MCF 10A (cell line): ENCODE results near the gene CES3. TPM values are rescaled to one million over a fixed set of nuclear protein-coding genes. Genes with fewer than 3 reads are reported as not detected.

ENCODE experiments used
- BruUV-seq: library from RNA; stranded (reverse); fragments of 400-500 nt; replicated peaks from 2 replicates; lab custom pipeline; 2021; lab: Mats Ljungman, UMichigan
- CTCF ChIA-PET: fragments of 300-600 bp; sonication (Branson Sonifier 250); formaldehyde crosslinking; extraction: SDS; loops from one replicate; lab custom pipeline; 2021; ENCODE audit warnings: antibody characterized with exemption, inconsistent platforms; lab: Yijun Ruan, JAX
- POLR2A ChIA-PET: fragments of 300-600, 350-650 bp; sonication (Branson Sonifier 250); formaldehyde crosslinking; extraction: SDS; loops from one replicate; lab custom pipeline; 2020; ENCODE audit warnings: antibody characterized with exemption, inconsistent platforms; lab: Yijun Ruan, JAX
- DNase-seq: peaks from one replicate; pipeline ENCODE4 v3.0.0-alpha.2; 2018; ENCODE audit not compliant: unreplicated experiment
- H3K27ac Mint-ChIP-seq: one replicate; pipeline ENCODE4 v1.8.0; 2022; ENCODE audit warnings: mild to moderate bottlenecking, low read depth, mixed read lengths; ENCODE audit not compliant: unreplicated experiment
- H3K27me3 Mint-ChIP-seq: one replicate; pipeline ENCODE4 v1.8.0; 2022; ENCODE audit warnings: mixed read lengths; ENCODE audit not compliant: insufficient read depth, unreplicated experiment
- H3K36me3 Mint-ChIP-seq: one replicate; pipeline ENCODE4 v1.8.0; 2022; ENCODE audit warnings: mild to moderate bottlenecking, moderate library complexity, mixed read lengths; ENCODE audit not compliant: insufficient read depth, unreplicated experiment
- H3K4me1 Mint-ChIP-seq: one replicate; pipeline ENCODE4 v1.8.0; 2022; ENCODE audit warnings: mixed read lengths; ENCODE audit not compliant: insufficient read depth, unreplicated experiment
- H3K4me3 Mint-ChIP-seq: one replicate; pipeline ENCODE4 v1.8.0; 2022; ENCODE audit warnings: mild to moderate bottlenecking, moderate library complexity, mixed read lengths; ENCODE audit not compliant: unreplicated experiment
- H3K9me3 Mint-ChIP-seq: one replicate; pipeline ENCODE4 v1.8.0; 2022; ENCODE audit warnings: mixed read lengths; ENCODE audit not compliant: unreplicated experiment
- intact Hi-C: fragments of 100-400 bp; cut with micrococcal nuclease; formaldehyde crosslinking; loops from 2 replicates; pipeline ENCODE4 v1.14.1; 2022
- total RNA-seq: library from RNA; stranded (reverse); gene quantifications from 2 replicates; pipeline ENCODE4 v1.2.3, GENCODE V29; 2022
- TF ChIP-seq, protein P1 (sequence below): fragments of 200-600 bp; IDR thresholded peaks from one replicate; pipeline ENCODE4 v1.8.0; 2022; ENCODE audit warnings: antibody characterized with exemption, mild to moderate bottlenecking; ENCODE audit not compliant: unreplicated experiment

CES3 gene
- total RNA-seq, 1 experiment from 2014 or later: 0.65 TPM

DNA sequence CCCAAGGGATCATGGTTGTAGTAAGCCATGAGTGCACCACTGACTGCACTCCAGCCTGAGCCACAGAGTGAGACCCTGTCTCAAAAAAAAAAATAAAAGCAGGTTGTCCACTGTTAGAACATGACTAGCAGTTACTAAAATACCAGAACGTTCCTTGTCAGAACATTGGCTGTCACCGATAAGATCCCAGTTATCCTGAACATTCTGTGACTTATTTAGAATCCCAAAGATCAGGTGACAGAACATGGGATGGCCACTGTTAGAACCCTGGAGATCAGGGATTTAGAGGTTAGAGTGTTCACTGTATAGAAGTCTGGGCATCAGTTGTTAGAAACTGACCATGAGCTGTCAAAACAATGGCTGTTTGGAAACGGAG is 35.9 kb downstream of the CES3 start:
- Mint-ChIP-seq H3K4me3 (no peak overlapping the region), H3K27me3 (no peaks in the 10 kb centered on the region), H3K9me3 (no peaks in the 10 kb centered on the region), H3K4me1 (peaks cover 11% of the 10 kb centered on the region), H3K27ac (peak overlapping the region; percentile 2), H3K36me3 (peaks cover 5% of the 10 kb centered on the region)
- intact Hi-C loops: no loop called here
- ChIA-PET CTCF (interaction anchor here (0.5 to 0.6 kb wide), 3 partner anchors 31 to 661 kb away, joined by 3 to 4 read pairs (median 4); no protein-coding TSS in a partner anchor), POLR2A (interaction anchor here (0.8 to 1.8 kb wide), 4 partner anchors 9 to 201 kb away, joined by 3 to 6 read pairs (median 3); partner anchors contain the start of gene CES4A)
- BruUV-seq: no TSS peak
- DNase-seq: no peak
- TF ChIP-seq, protein P1, sequence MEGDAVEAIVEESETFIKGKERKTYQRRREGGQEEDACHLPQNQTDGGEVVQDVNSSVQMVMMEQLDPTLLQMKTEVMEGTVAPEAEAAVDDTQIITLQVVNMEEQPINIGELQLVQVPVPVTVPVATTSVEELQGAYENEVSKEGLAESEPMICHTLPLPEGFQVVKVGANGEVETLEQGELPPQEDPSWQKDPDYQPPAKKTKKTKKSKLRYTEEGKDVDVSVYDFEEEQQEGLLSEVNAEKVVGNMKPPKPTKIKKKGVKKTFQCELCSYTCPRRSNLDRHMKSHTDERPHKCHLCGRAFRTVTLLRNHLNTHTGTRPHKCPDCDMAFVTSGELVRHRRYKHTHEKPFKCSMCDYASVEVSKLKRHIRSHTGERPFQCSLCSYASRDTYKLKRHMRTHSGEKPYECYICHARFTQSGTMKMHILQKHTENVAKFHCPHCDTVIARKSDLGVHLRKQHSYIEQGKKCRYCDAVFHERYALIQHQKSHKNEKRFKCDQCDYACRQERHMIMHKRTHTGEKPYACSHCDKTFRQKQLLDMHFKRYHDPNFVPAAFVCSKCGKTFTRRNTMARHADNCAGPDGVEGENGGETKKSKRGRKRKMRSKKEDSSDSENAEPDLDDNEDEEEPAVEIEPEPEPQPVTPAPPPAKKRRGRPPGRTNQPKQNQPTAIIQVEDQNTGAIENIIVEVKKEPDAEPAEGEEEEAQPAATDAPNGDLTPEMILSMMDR: no peak

DNA sequence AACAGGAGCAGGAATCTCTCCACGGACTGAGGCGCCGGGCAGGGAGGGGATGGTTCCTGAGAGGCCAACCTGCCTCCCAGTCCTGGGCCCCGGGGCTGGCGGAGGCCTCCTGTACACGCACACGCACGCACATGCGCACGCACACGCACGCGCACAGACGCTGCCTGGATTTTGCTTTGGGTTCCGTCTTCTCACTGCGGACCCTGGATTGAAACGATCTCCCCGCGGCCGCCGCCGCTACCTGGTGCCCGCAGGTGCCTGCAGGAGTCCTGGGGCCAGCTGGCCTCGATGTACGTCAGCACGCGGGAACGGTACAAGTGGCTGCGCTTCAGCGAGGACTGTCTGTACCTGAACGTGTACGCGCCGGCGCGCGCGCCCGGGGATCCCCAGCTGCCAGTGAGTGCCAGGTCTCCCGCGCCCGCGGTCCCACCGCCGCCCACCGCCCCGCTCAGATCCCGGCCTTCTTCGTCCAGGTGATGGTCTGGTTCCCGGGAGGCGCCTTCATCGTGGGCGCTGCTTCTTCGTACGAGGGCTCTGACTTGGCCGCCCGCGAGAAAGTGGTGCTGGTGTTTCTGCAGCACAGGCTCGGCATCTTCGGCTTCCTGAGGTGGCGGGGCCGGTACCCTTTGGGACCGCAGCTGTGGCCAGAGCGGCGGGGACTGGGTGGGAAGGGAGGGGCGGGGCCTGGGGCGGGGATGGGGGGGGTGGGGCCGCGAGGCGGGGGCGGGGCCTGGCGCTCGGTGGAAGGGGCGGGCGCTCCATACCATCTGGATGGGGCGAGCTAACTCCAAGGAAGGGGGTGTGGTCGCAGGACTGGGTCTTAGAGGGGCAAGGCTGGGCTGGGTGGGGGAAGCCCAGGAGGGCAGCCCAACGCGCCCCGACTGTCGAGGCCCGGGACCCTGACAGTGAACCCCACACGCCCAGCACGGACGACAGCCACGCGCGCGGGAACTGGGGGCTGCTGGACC is 39.6 kb downstream of the CES3 start:
- peak overlapping the region; percentile 68 for H3K4me3 Mint-ChIP-seq
- TF ChIP-seq, protein P1: no peak
- peaks cover 11% of the 10 kb centered on the region for H3K4me1 Mint-ChIP-seq
- no peaks in the 10 kb centered on the region for H3K9me3 Mint-ChIP-seq
- POLR2A ChIA-PET: interaction anchor here (0.6 to 1.0 kb wide), 2 partner anchors 17 to 29 kb away, joined by 3 read pairs; no protein-coding TSS in a partner anchor
- H3K27ac Mint-ChIP-seq: peak overlapping the region; percentile 42
- no peaks in the 10 kb centered on the region for H3K36me3 Mint-ChIP-seq
- CTCF ChIA-PET: interaction anchor here (0.7 kb wide), 1 partner anchor 13 kb away, joined by 3 read pairs; the partner anchor contains the start of gene CES4A
- peak; percentile 27 for DNase-seq
- intact Hi-C loops: no loop called here
- no TSS peak for BruUV-seq
- H3K27me3 Mint-ChIP-seq: no peaks in the 10 kb centered on the region

DNA sequence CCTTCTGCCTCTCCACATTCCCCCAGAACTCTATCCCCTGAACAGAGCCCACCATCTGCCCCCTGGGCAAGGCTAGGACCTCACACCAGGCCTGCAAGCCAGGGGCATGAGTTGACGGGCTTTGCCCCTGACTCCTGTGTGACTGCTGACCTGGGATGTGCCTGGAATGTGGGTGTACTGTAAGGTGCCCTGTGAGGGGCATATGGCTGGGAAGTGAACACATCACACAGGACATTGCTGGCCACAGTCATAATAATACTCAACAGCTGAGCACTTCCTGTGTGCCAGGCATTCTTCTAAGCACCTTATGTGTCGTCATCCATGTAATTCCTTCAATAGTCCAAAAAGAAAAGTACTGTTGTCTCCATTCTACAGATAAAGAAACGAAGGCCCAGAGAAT is 40.7 kb downstream of the CES3 start:
- TF ChIP-seq, protein P1: no peak
- ChIA-PET POLR2A (interaction anchor here (0.6 kb wide), 1 partner anchor 246 kb away, joined by 3 read pairs; no protein-coding TSS in a partner anchor), CTCF (no interaction called here)
- no TSS peak for BruUV-seq
- Mint-ChIP-seq H3K27me3 (no peaks in the 10 kb centered on the region), H3K4me3 (no peak overlapping the region), H3K27ac (no peak overlapping the region), H3K4me1 (peaks cover 13% of the 10 kb centered on the region), H3K9me3 (no peaks in the 10 kb centered on the region), H3K36me3 (no peaks in the 10 kb centered on the region)
- DNase-seq: no peak
- intact Hi-C loops: no loop called here
